ENCODE data around the gene GPR176.

GPR176 gene

DNA sequence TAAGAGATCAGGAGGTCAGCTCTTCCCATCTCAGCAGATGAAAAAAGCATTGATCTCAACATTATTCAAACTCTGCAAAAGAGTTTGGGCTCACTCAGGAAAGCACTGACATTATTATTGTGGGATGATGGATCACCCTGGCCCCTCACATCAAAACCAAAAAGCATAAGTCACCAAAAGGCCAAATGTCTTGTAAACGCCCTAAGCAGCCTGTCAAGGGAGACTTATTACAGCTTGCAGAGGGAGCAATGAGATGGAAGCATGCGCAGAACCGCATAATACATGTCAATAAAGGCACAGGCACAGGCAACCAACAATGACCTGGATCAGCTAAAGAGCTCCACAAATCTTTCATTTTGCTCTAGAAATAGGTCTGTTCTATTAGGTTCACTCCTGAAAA lies 142.0 kb downstream of the GPR176 start:
- no peak for DNase-seq

DNA sequence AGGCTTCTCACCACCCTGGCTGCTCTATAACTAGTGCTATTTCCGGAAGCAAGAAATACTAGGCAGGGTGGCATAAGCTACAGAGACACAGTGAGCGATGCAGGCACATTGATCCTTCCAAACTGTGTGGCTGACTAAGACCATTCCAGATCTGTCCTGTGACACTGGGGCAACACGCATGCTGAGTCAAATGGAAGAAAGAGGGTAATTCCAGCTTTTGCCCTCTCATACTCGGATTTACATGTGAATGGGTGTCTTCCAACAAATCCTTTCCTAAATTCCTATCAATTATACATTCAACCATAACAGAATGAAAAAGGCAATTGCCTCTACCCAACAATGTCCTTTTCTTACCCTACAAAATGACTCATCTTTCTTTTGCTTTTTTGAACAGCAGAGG lies 142.6 kb downstream of the GPR176 start:
- no peak for DNase-seq

- DNase-seq = no peak
These were observed 144.0 kb downstream of the GPR176 start for GRCh38 chr15:39776068-39776467.

- no peak for DNase-seq
These were observed 145.3 kb downstream of the GPR176 start for GRCh38 chr15:39774688-39775267.

DNA sequence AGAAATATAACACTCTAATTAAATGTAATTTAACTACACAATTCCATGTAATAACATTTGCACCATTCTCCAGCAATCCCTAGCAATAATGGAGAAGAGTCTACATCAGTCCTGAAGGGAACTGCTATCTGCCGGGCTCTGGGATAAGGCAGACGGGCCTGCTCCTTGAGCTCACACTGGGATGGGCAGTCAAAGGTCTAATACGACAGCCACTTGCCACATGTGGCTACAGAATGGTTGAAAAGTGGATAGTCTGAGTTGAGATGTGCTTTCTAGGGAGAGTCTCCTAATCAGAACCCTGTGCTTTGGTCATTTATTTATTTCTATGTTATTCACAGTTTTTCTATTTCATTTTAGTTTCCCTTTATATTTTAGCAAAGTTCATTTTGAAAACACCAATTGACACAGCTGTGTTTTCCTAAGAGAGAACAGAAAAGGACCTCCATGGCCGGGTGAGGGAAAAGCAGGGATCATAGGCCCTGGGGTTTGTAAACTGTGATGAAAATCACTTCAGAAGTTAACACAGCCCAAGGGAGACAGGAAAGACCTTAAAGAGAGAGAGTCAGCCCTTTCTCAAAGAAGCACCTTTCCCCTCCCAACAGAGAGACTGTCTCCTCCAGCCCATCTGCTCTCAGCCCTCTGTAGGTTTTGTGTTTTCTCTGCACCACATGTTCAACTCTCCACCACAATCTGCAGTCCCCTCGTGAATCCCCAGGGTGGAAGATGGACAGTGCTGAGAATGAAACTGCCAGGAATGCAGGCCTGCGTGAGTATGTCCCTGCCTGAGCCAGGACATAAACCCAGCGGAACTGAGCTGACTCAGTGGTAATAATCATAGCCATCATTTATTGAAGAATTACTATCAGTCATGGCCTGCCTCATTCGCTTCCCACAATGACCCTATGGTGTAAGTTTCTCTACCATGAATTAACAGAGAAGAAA lies 149.0 kb downstream of the GPR176 start:
- DNase-seq = peak; percentile 10

- DNase-seq = no peak
These were observed 152.1 kb downstream of the GPR176 start for GRCh38 chr15:39767921-39768320.

DNA sequence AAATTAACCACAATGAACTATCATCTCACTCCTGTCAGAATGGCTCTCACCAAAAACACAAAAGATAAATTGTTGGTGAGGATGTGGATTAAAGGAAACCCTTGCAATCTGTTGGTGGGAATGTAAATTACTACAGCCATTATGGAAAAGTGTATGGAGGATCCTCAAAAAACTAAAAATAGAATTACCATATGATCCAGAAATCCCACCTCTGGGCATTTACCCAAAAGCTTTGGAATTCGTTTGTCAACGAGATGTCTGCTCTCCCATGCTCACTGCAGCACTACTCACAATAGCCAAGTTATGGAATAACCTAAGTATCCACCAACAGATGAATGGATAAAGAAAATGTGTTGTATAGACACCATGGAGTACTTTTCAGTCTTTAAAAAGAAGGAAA lies 159.1 kb downstream of the GPR176 start:
- no peak for DNase-seq

- peak; percentile 74 for DNase-seq
These were observed 163.1 kb downstream of the GPR176 start for GRCh38 chr15:39756806-39757522.

DNA sequence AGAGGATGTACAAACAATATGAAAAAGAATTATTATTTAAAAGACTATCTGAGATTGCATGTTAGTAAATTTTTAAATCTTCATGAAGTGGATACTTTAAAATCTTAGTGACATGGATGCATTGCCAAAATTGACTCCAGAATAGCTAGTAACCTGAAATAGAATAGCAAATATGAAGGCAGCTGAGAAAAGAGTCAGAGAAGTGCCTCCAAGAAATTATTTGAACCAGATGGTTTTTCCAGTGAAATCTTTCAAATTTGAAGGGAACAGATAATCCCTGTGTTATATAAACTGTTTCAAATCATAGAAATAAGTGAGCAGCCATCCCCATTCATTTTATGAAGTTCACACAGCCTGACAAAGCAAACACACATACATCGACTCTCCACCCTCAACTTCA lies 167.1 kb downstream of the GPR176 start:
- DNase-seq = no peak

DNA sequence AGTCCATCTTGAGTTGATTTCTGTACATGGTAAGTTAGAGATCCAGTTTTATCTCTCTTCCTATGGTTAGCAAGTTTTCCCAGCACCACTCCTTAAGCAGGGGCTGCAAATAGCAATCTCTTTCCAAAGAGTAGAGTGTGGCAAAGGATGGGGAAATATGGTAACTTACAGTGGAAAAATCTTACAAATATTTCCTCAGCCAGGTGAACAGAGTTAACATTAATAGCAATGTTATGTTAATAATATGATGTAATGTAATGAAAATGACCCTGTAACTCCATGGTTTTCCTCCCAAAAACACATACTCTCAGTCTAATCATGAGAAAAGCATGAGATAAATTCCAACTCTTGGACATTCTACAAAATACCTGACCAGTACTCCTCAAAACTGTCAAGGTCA lies 167.8 kb downstream of the GPR176 start:
- DNase-seq = no peak

Data from NCI-H1694 (cell line).